GM21723 (cell line): Measurements from ENCODE around the gene CTCF.

Experiments
- ATAC-seq: cut with Tn5 transposase; IDR thresholded peaks from one replicate; pipeline ENCODE4 v1.9.1; 2021; ENCODE audit warnings: mild to moderate bottlenecking, moderate library complexity; ENCODE audit not compliant: unreplicated experiment

The CTCF gene

DNA sequence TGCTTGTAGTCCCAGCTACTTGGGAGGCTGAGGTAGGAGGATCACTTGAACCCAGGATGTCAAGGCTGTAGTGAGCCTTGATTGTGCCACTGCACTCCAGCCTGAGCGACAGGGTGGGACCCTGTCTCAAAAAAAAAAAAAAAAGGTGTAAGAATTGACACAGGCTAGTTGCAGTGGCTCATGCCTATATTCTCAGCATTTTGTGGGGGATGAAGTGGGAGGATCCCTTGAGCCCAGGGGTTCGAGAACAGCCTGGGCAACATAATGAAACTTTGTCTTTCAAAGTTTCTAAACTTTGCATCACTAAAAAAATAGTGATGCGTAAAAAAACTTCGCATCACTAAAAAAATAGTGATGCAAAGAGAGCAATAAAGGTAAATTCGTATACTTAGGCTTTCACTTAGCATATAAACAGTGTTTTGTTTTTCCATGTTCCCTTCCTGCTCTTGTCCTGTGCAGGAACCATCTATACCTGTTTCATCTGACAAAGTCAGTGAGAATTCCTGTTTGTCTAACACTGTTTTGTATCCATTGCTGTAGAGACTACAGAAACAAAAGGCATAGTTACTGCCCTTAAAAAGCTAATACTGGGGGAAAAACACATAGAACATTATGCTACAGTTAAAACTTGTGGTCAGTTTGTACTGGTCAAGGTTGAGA lies 32.1 kb downstream of the CTCF start:
- ATAC-seq = no peak

GRCh38 chr16:67594956-67595355 lies 32.6 kb downstream of the CTCF start:
- no peak for ATAC-seq

- ATAC-seq = no peak
Measured at GRCh38 chr16:67598527-67598926, 36.2 kb downstream of the CTCF start.

DNA sequence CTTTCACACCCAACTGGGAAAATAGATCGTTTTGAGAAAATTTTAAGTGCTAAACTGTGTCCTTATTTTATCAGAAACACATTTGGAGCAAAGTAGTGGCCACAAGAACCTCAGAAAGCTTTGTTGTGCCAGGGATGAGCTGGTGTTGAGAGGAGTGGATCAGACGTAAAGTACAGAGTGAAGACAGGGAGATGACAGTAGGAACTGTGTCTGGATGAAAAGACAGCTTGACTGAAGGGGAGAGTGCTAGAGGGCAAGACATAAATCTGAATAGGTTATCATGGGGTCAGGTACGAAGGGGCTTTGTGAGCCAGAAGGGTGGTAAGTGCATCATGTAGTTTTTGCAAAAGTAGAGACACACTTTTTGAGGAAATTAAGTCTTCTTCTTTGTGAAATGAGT lies 43.3 kb downstream of the CTCF start:
- ATAC-seq = no peak

DNA sequence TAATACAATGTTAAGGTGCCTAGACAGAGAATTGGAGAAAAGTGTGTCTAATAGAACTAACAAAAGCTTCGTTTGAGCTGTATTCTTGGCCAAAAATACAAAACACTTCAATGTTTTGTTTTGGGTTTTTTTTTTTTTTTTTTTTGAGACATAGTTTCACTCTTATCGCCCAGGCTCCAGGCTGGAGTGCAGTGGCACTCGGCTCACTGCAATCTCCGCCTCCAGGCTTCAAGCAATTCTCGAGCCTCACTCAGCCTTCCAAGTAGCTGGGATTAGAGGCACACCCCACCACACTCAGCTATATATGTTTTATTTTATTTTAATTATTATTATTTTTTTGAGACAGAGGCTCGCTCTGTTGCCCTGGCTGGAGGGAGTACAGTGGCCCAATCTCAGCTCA lies 44.3 kb downstream of the CTCF start:
- no peak for ATAC-seq

- no peak for ATAC-seq
Measured at GRCh38 chr16:67608364-67608763, 46.0 kb downstream of the CTCF start.

GRCh38 chr16:67613808-67614207 lies 51.5 kb downstream of the CTCF start:
- no peak for ATAC-seq

DNA sequence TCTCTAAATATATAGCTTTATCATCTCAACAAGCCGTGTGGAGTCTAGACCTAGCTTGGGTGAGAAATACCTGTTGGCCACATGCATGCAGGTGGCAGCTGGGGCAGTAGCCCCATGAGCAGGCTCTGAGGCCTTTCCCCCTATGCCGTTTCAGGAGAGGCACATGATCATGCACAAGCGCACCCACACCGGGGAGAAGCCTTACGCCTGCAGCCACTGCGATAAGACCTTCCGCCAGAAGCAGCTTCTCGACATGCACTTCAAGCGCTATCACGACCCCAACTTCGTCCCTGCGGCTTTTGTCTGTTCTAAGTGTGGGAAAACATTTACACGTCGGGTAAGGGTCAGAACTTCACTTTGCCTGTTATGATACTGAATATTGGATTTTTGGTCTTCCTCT lies 65.9 kb downstream of the CTCF start:
- ATAC-seq = no peak

DNA sequence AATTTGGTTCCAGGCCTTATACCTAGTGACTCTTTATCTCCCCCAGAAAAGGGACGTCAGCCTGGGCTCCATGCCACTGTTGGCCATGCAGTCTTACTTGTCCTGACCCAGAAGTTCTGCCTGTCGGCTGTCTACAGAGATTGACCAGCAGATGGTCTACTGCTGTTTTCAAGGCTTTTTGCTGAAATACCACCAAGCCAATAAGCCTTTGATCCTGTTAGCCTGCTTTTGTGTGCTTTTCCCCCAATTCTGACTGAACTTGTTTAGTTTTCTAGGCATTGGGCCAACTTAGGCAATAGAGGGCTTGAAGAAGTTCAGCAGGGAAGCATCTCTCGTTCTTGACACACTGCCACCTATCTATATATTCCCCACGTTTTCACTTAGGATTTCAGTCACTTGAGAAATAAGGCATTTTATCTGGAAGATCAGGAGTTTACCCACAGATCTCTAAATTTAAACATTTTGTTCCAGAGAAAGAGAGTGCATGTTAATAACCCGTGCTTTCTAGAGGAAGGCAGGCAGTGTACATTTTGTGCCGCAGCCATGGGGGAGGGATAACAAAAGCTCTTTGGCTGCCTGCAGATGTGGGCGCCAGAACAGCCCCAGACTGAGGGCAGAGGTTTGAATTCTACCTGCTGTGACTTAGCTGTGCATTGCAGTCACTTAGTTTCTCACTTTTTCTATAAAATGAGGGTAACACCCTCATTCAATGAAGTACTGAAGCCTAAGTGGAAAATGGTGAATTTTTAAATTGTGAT lies 70.3 kb downstream of the CTCF start:
- no peak for ATAC-seq

GRCh38 chr16:67636713-67637112 lies 74.4 kb downstream of the CTCF start:
- no peak for ATAC-seq

GRCh38 chr16:67637625-67638024 lies 75.3 kb downstream of the CTCF start:
- no peak for ATAC-seq

- ATAC-seq = no peak
Measured at GRCh38 chr16:67641779-67642708, 79.7 kb downstream of the CTCF start.

GRCh38 chr16:67644038-67644437 lies 81.7 kb downstream of the CTCF start:
- ATAC-seq = no peak

DNA sequence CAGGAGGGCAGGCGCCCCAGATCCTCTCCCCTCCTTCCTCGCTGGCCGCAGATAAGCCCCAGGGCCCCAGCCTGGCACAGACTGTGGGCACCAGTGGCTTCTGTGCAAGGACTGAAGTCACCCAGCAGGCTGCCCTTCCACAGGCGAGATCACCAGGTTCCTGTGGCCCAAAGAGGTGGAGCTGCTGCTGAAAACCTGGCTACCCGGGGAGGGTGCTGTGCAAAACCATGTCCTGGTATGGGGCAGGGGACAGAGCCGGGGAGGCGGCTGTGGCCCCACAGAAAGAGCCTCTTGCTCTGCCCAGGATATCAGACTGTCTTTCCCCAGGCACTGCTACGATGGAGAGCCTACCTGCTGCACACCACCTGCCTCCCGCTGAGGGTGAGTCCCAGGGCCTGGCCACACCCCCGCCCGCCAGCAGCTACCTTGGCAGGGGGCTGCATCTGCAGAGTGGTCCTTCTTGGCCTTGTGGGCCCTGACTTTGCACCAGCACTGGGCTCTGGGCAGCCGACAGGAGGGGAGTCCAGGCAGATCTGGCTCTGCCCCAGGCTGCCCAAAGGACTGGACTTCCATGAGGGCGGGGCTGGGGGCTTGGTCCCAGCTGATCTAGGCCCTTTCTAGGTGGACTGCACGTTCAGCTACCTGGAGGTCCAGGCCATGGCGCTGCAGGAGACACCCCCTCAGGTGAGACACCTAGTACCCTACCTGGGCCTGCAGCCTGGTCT lies 83.2 kb downstream of the CTCF start:
- ATAC-seq = no peak

DNA sequence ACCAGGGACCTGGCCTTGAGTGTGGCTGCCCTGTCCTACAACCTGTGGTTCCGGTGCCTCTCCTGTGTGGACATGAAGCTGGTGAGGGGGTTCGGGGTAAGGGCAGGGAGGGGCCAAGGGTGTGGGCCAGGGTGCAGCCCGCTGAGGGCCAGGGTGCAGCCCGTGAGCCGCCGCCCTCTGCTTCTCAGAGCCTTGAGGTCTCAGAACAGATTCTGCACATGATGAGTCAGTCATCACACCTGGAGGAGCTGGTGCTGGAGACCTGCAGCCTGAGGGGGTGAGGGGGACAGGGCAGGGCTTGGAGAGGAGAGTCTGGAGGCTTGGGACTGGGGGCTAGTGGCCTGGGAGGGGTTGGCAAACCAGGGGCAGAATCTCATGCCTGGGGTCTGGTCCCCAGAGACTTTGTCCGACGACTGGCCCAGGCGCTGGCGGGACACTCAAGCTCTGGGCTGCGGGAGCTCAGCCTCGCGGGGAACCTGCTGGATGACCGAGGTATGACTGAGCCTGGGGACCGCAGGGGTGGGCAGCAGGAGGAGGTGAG lies 84.9 kb downstream of the CTCF start:
- ATAC-seq = no peak

GRCh38 chr16:67647681-67648080 lies 85.4 kb downstream of the CTCF start:
- ATAC-seq = no peak

- ATAC-seq = no peak
Measured at GRCh38 chr16:67648088-67648763, 85.9 kb downstream of the CTCF start.

DNA sequence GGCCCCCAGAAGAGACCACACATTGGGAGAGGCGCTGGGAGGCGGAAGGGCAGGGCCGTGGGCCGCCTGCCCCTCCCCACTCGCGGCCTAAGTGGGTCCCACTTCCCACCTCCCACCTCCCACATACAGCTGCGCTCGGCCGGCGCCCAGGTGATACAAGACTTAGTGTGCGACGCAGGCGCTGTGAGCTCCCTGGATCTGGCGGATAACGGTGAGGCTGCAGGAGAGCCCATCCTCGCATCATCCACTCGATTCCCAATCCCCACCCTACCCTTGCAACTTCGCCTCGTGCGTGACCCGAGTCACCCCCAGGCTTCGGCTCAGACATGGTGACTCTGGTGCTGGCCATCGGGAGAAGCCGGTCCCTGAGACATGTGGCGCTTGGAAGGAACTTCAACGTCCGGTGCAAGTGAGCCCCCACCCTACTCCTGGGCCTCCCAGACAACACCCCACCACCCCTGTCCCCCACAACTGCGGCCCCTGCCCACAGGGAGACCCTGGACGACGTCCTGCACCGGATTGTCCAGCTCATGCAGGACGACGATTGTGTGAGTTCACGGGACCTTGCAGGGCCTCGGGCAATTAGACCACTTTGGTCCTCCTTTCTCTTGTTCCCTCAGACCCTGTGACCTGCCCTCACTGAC lies 86.6 kb downstream of the CTCF start:
- ATAC-seq = no peak

DNA sequence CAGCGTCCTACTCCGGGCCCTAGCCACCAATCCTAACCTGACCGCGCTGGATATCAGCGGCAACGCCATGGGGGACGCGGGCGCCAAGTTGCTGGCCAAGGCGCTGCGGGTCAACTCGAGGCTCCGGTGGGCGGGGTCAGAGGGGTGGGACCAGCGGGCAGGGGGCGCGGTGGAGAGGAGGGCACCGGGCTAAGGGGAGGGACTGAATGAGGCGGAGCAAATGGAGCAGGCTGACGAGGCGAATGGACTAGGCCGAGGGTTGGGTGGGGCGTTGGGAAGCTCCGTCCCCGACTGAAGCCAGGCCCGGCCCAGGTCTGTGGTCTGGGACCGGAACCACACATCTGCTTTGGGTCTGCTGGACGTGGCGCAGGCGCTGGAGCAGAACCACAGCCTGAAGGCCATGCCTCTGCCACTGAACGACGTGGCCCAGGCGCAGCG lies 87.2 kb downstream of the CTCF start:
- no peak for ATAC-seq

GRCh38 chr16:67650023-67650422 lies 87.7 kb downstream of the CTCF start:
- no peak for ATAC-seq
